IPS-18a (cell line): ENCODE data around the gene TFCP2.

ENCODE experiments used
- H3K27ac ChIP-seq: one replicate; pipeline ENCODE4 v1.5.1; 2013; ENCODE audit warnings: low read length
- H3K27me3 ChIP-seq: one replicate; pipeline ENCODE4 v1.6.1; 2013; ENCODE audit warnings: mild to moderate bottlenecking, low read length; ENCODE audit not compliant: control insufficient read depth, insufficient read depth
- H3K36me3 ChIP-seq: one replicate; pipeline ENCODE4 v1.6.1; 2013; ENCODE audit warnings: low read depth, low read length; ENCODE audit not compliant: control insufficient read depth
- H3K4me1 ChIP-seq: one replicate; pipeline ENCODE4 v1.6.1; 2013; ENCODE audit warnings: low read depth, low read length; ENCODE audit not compliant: control insufficient read depth
- H3K4me3 ChIP-seq: one replicate; pipeline ENCODE4 v1.5.1; 2013; ENCODE audit warnings: low read length
- H3K9ac ChIP-seq: one replicate; pipeline ENCODE4 v1.6.1; 2013; ENCODE audit warnings: mild to moderate bottlenecking, low read length, moderate library complexity
- H3K9me3 ChIP-seq: one replicate; pipeline ENCODE4 v1.6.1; 2013; ENCODE audit warnings: low read depth, low read length; ENCODE audit not compliant: control insufficient read depth

The TFCP2 gene

GRCh38 chr12:51209259-51209658 lies 36.3 kb upstream of the TFCP2 start:
- H3K36me3 ChIP-seq = no peaks in the 10 kb centered on the region
- H3K9ac ChIP-seq = no peak overlapping the region
- H3K27ac ChIP-seq = no peak overlapping the region
- no peak overlapping the region for H3K4me3 ChIP-seq
- no peaks in the 10 kb centered on the region for H3K27me3 ChIP-seq
- H3K9me3 ChIP-seq = no peaks in the 10 kb centered on the region
- H3K4me1 ChIP-seq = no peaks in the 10 kb centered on the region

DNA sequence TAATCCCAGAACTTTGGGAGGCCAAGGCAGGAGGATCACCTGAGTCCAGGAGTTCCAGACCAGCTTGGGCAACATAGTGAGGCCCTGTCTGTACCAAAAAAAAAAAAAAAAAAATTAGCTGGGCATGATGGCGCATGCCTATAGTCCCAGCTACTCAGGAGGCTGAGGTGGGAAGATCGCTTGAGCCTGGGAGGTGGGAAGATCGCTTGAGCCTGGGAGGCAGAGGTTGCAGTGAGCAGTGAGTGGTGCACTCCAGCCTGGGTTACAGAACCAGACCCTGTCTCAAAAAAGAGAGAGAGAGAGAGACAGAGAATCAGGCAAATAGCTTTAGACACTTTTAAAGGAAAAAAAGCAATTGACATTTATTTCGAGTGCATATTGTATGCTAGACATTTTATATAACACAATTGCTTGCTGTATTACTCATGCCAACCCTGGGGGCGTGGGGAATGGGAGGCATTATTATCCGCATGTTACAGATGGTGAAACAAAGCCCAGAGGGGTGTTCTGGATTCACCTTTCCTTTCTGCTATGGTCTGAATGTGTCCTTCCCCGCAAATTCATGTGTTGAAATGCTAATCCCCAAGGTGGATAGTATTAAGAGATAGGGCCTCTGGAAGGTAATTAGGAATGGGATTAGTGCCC lies 35.2 kb upstream of the TFCP2 start:
- no peaks in the 10 kb centered on the region for H3K4me1 ChIP-seq
- no peaks in the 10 kb centered on the region for H3K9me3 ChIP-seq
- H3K4me3 ChIP-seq = no peak overlapping the region
- H3K36me3 ChIP-seq = no peaks in the 10 kb centered on the region
- no peaks in the 10 kb centered on the region for H3K27me3 ChIP-seq
- no peak overlapping the region for H3K9ac ChIP-seq
- no peak overlapping the region for H3K27ac ChIP-seq

DNA sequence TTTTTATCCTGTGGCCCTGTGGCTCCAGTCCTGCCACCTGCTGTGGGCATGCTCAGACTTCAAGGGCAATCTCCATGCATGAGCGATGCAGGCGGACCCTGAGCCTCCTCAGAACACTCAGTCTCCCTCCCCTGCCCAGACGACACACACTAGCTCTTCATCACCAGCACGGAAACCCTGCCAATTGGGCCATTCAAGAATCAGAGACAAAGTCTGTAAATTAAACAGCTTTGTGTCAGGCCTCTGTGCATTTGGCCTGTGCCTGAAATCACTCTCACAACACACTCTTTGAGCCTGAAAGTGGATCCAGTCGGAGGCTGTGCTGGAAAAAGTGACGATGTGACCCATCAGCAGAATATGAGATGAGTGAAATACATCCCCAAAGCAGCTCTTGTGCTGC lies 32.4 kb upstream of the TFCP2 start:
- H3K4me1 ChIP-seq = no peaks in the 10 kb centered on the region
- H3K27me3 ChIP-seq = no peaks in the 10 kb centered on the region
- no peaks in the 10 kb centered on the region for H3K36me3 ChIP-seq
- no peaks in the 10 kb centered on the region for H3K9me3 ChIP-seq
- H3K9ac ChIP-seq = no peak overlapping the region
- no peak overlapping the region for H3K27ac ChIP-seq
- H3K4me3 ChIP-seq = no peak overlapping the region

- H3K36me3 ChIP-seq = no peaks in the 10 kb centered on the region
- H3K4me1 ChIP-seq = no peaks in the 10 kb centered on the region
- no peaks in the 10 kb centered on the region for H3K9me3 ChIP-seq
- no peak overlapping the region for H3K27ac ChIP-seq
- H3K9ac ChIP-seq = no peak overlapping the region
- no peaks in the 10 kb centered on the region for H3K27me3 ChIP-seq
- H3K4me3 ChIP-seq = no peak overlapping the region
Measured at GRCh38 chr12:51202718-51203117, 29.8 kb upstream of the TFCP2 start.

- Histone ChIP-seq H3K36me3 (no peaks in the 10 kb centered on the region), H3K27me3 (no peaks in the 10 kb centered on the region), H3K9ac (no peak overlapping the region), H3K4me1 (no peaks in the 10 kb centered on the region), H3K27ac (no peak overlapping the region), H3K4me3 (no peak overlapping the region), H3K9me3 (no peaks in the 10 kb centered on the region)
Measured at GRCh38 chr12:51200806-51201205, 27.9 kb upstream of the TFCP2 start.

GRCh38 chr12:51200156-51200555 lies 27.2 kb upstream of the TFCP2 start:
- Histone ChIP-seq H3K9ac (no peak overlapping the region), H3K36me3 (no peaks in the 10 kb centered on the region), H3K27ac (no peak overlapping the region), H3K9me3 (no peaks in the 10 kb centered on the region), H3K4me3 (no peak overlapping the region), H3K4me1 (no peaks in the 10 kb centered on the region), H3K27me3 (no peaks in the 10 kb centered on the region)

DNA sequence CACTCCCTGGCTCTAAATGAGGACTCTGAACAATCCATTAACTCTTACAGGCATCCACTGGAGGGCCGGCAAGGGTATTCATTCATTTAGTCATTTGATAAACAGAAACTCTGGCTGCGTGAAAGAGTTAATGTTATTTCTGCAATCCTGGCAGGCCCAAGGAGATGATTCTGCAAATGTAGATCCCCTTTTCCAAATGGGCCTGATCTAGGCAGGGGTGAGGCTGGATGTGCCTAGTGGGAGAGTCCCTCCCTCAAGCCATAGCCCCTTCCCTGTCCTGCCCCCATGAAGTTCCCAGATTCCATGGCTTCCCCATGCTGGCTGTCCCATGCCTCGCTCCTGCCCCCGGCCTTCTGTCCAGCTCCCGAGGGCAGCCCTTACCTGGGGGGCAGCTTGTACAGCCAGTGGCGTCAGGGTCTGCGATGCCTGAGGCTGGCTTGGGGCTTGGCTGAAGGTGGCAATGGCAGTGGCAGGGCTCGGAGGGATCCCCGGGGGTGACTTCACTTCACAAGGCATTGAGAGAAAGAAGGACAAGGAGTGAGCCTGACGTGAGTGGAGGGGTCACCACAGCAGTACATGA lies 26.5 kb upstream of the TFCP2 start:
- H3K27ac ChIP-seq = no peak overlapping the region
- H3K36me3 ChIP-seq = no peaks in the 10 kb centered on the region
- no peaks in the 10 kb centered on the region for H3K9me3 ChIP-seq
- H3K4me1 ChIP-seq = no peaks in the 10 kb centered on the region
- H3K27me3 ChIP-seq = no peaks in the 10 kb centered on the region
- no peak overlapping the region for H3K4me3 ChIP-seq
- no peak overlapping the region for H3K9ac ChIP-seq

GRCh38 chr12:51198568-51199365 lies 25.8 kb upstream of the TFCP2 start:
- Histone ChIP-seq H3K27me3 (no peaks in the 10 kb centered on the region), H3K4me3 (no peak overlapping the region), H3K9me3 (no peaks in the 10 kb centered on the region), H3K9ac (no peak overlapping the region), H3K36me3 (no peaks in the 10 kb centered on the region), H3K4me1 (no peaks in the 10 kb centered on the region), H3K27ac (no peak overlapping the region)

- Histone ChIP-seq H3K27me3 (no peaks in the 10 kb centered on the region), H3K36me3 (no peaks in the 10 kb centered on the region), H3K4me1 (no peaks in the 10 kb centered on the region), H3K27ac (no peak overlapping the region), H3K9me3 (no peaks in the 10 kb centered on the region), H3K4me3 (no peak overlapping the region), H3K9ac (no peak overlapping the region)
Measured at GRCh38 chr12:51197736-51198567, 25.0 kb upstream of the TFCP2 start.

GRCh38 chr12:51196547-51196946 lies 23.6 kb upstream of the TFCP2 start:
- no peaks in the 10 kb centered on the region for H3K9me3 ChIP-seq
- H3K36me3 ChIP-seq = no peaks in the 10 kb centered on the region
- H3K27me3 ChIP-seq = no peaks in the 10 kb centered on the region
- H3K4me3 ChIP-seq = no peak overlapping the region
- H3K27ac ChIP-seq = no peak overlapping the region
- H3K4me1 ChIP-seq = no peaks in the 10 kb centered on the region
- no peak overlapping the region for H3K9ac ChIP-seq

GRCh38 chr12:51195841-51196240 lies 22.9 kb upstream of the TFCP2 start:
- H3K27ac ChIP-seq = no peak overlapping the region
- no peak overlapping the region for H3K4me3 ChIP-seq
- no peaks in the 10 kb centered on the region for H3K4me1 ChIP-seq
- no peak overlapping the region for H3K9ac ChIP-seq
- H3K36me3 ChIP-seq = no peaks in the 10 kb centered on the region
- H3K9me3 ChIP-seq = no peaks in the 10 kb centered on the region
- H3K27me3 ChIP-seq = no peaks in the 10 kb centered on the region
